K562 (cell line): Measurements from ENCODE around the gene SPATA12.

Source experiments
- ATF3 ChIP-seq, 2 experiments: fragments of 450-650 bp in 1 of 2; sonication (generic) in 1 of 2; formaldehyde crosslinking in 1 of 2; IDR thresholded peaks in 1 of 2; conservative IDR thresholded peaks in 1 of 2; 2 replicates each; pipeline versions ENCODE4 v1.6.1 to v1.8.1; 2016 to 2023; ENCODE audit warnings: mild to moderate bottlenecking in 2 of 2, moderate library complexity in 2 of 2, inconsistent platforms in 1 of 2, missing genetic modification reagents in 1 of 2
- CHD2 ChIP-seq: IDR thresholded peaks from 2 replicates; pipeline ENCODE4 v1.6.1; 2011; ENCODE audit warnings: low read depth, low read length
- HNRNPK ChIP-seq: fragments of 200-400 bp; formaldehyde crosslinking; IDR thresholded peaks from one replicate; pipeline ENCODE4 v1.6.1; 2018; ENCODE audit warnings: mild to moderate bottlenecking, low read depth, low read length; ENCODE audit not compliant: poor library complexity, severe bottlenecking
- NFATC3 ChIP-seq: fragments of 450-650 bp; IDR thresholded peaks from 2 replicates; pipeline ENCODE4 v1.6.1; 2017; ENCODE audit warnings: mild to moderate bottlenecking
- POLR2A ChIP-seq: fragments of 450-650 bp; conservative IDR thresholded peaks from 2 replicates; pipeline ENCODE4 v1.6.1; 2016
- PTRF ChIP-seq: fragments of 450-650 bp; IDR thresholded peaks from 2 replicates; pipeline ENCODE4 v1.6.1; 2016; ENCODE audit warnings: mild to moderate bottlenecking, missing genetic modification characterization, missing compliant biosample characterization
- TBL1XR1 ChIP-seq, 2 experiments: IDR thresholded peaks; 2 replicates each; pipeline ENCODE4 v1.6.1; 2012; ENCODE audit warnings: improper control_type of control experiment in 2 of 2, low read length in 2 of 2, mild to moderate bottlenecking in 1 of 2
- ZBTB1 ChIP-seq: sonication (generic); formaldehyde crosslinking; IDR thresholded peaks from 2 replicates; pipeline ENCODE4 v1.8.1; 2023; ENCODE audit warnings: missing genetic modification reagents, low read depth, mild to moderate bottlenecking, borderline replicate concordance
- ZNF280B ChIP-seq: fragments of 250-450 bp; sonication (Bioruptor Pico); IDR thresholded peaks from 2 replicates; pipeline ENCODE4 v1.5.1; 2021; ENCODE audit warnings: mild to moderate bottlenecking
- TF ChIP-seq, protein P1 (sequence below), 2 experiments: fragments of 450-650 bp in 1 of 2; sonication (generic) in 1 of 2; formaldehyde crosslinking in 1 of 2; IDR thresholded peaks; 2 replicates each; pipeline versions ENCODE4 v1.7.1 to v1.9.0; 2016 to 2022; ENCODE audit warnings: inconsistent platforms in 1 of 2, mild to moderate bottlenecking in 1 of 2, missing genetic modification reagents in 1 of 2

DNA sequence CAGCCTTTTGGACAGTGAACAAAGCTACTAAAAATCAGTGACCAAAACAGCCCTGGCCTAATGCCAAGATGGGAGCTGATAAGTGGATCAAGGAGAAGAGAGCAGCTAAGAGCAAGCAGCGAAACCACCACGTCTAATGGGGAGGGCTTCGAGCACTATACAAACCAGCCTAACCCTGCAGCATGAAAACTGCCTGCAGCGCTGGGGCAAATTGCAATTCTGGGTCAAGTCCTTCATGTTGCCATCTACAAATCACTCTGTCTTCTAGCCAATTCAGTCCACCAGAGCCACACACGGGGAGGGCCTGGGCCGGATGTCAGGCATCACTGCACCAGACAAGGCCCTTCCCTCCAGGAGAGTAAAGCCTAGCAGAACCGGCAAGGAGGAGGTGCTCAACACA lies 30.5 kb upstream of the SPATA12 start:
- TF ChIP-seq PTRF (tag) (no peak), TBL1XR1 (IDR thresholded peaks at IDR 0.05; ENCODE audit: low read length in 2 of 2) (no peak), ZNF280B (CRISPR knock-in tag) (no peak), HNRNPK (no peak), ATF3 (IDR thresholded peaks at IDR 0.05) (no peak), ATF3 (CRISPR knock-in tag; conservative IDR thresholded peaks at IDR 0.05) (no peak), ZBTB1 (no peak), NFATC3 (no peak), CHD2 (no peak), POLR2A (no peak)
- TF ChIP-seq, protein P1, sequence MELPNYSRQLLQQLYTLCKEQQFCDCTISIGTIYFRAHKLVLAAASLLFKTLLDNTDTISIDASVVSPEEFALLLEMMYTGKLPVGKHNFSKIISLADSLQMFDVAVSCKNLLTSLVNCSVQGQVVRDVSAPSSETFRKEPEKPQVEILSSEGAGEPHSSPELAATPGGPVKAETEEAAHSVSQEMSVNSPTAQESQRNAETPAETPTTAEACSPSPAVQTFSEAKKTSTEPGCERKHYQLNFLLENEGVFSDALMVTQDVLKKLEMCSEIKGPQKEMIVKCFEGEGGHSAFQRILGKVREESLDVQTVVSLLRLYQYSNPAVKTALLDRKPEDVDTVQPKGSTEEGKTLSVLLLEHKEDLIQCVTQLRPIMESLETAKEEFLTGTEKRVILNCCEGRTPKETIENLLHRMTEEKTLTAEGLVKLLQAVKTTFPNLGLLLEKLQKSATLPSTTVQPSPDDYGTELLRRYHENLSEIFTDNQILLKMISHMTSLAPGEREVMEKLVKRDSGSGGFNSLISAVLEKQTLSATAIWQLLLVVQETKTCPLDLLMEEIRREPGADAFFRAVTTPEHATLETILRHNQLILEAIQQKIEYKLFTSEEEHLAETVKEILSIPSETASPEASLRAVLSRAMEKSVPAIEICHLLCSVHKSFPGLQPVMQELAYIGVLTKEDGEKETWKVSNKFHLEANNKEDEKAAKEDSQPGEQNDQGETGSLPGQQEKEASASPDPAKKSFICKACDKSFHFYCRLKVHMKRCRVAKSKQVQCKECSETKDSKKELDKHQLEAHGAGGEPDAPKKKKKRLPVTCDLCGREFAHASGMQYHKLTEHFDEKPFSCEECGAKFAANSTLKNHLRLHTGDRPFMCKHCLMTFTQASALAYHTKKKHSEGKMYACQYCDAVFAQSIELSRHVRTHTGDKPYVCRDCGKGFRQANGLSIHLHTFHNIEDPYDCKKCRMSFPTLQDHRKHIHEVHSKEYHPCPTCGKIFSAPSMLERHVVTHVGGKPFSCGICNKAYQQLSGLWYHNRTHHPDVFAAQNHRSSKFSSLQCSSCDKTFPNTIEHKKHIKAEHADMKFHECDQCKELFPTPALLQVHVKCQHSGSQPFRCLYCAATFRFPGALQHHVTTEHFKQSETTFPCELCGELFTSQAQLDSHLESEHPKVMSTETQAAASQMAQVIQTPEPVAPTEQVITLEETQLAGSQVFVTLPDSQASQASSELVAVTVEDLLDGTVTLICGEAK (IDR thresholded peaks at IDR 0.05), result no peak
- TF ChIP-seq, protein P1 (CRISPR knock-in tag; IDR thresholded peaks at IDR 0.05), result no peak
